Loucy (cell line): ENCODE measurements around the gene RNF26.

ENCODE experiments used
- H2AFZ ChIP-seq: fragments of 200-600 bp; sonication (generic); 2 replicates; pipeline ENCODE4 v1.6.0; 2016; ENCODE audit warnings: antibody characterized with exemption, mild to moderate bottlenecking, low read length, moderate library complexity
- H3F3A ChIP-seq: fragments of 200-600 bp; 2 replicates; pipeline ENCODE4 v1.6.0; 2016; ENCODE audit warnings: antibody characterized with exemption, low read depth, mild to moderate bottlenecking
- H3K27me3 ChIP-seq: fragments of 200-600 bp; sonication (generic); 2 replicates; pipeline ENCODE4 v1.6.1; 2014; ENCODE audit warnings: low read length, mild to moderate bottlenecking; ENCODE audit not compliant: insufficient read depth, poor library complexity, severe bottlenecking
- H3K36me3 ChIP-seq: fragments of 200-600 bp; sonication (generic); 2 replicates; pipeline ENCODE4 v1.6.1; 2016; ENCODE audit warnings: low read length; ENCODE audit not compliant: insufficient read depth
- H3K4me1 ChIP-seq: fragments of 200-600 bp; sonication (generic); 2 replicates; pipeline ENCODE4 v1.5.1; 2014; ENCODE audit warnings: low read length, mild to moderate bottlenecking; ENCODE audit not compliant: insufficient read depth, poor library complexity, severe bottlenecking
- H3K4me2 ChIP-seq: fragments of 200-600 bp; sonication (generic); 2 replicates; pipeline ENCODE4 v1.6.0; 2014; ENCODE audit warnings: antibody characterized with exemption, low read length, low read depth, mild to moderate bottlenecking; ENCODE audit not compliant: poor library complexity, severe bottlenecking
- H3K4me3 ChIP-seq: fragments of 200-600 bp; sonication (generic); 2 replicates; pipeline ENCODE4 v1.5.1; 2014; ENCODE audit warnings: low read length, mild to moderate bottlenecking, mixed read lengths; ENCODE audit not compliant: poor library complexity, severe bottlenecking
- H3K79me2 ChIP-seq: fragments of 200-600 bp; sonication (generic); 2 replicates; pipeline ENCODE4 v1.6.1; 2014; ENCODE audit warnings: low read length; ENCODE audit not compliant: insufficient read depth
- H3K9ac ChIP-seq: fragments of 200-600 bp; sonication (generic); 2 replicates; pipeline ENCODE4 v1.6.0; 2014; ENCODE audit warnings: mild to moderate bottlenecking, low read depth, low read length, moderate library complexity; ENCODE audit not compliant: poor library complexity, severe bottlenecking
- H3K9me2 ChIP-seq: fragments of 200-600 bp; sonication (generic); replicated peaks from 2 replicates; pipeline ENCODE4 v1.6.1; 2016; ENCODE audit warnings: low read depth, low read length, mixed read lengths
- H3K9me3 ChIP-seq: fragments of 200-600 bp; sonication (generic); 2 replicates; pipeline ENCODE4 v1.6.1; 2014; ENCODE audit warnings: mild to moderate bottlenecking, antibody characterized with exemption, low read length, low read depth; ENCODE audit not compliant: insufficient read depth
- H4K20me1 ChIP-seq: fragments of 200-600 bp; sonication (generic); 2 replicates; pipeline ENCODE4 v1.6.0; 2014; ENCODE audit warnings: antibody characterized with exemption, low read length, mild to moderate bottlenecking; ENCODE audit not compliant: insufficient read depth, poor library complexity, severe bottlenecking
- CTCF ChIP-seq: fragments of 200-600 bp; sonication (generic); conservative IDR thresholded peaks from 2 replicates; pipeline ENCODE4 v1.5.1; 2014; ENCODE audit warnings: mild to moderate bottlenecking, antibody characterized with exemption, low read length
- EZH2phosphoT487 ChIP-seq: fragments of 200-600 bp; IDR thresholded peaks from 2 replicates; pipeline ENCODE4 v1.6.1; 2018; ENCODE audit warnings: antibody characterized with exemption, mild to moderate bottlenecking, moderate library complexity, borderline replicate concordance

The RNF26 gene

GRCh38 chr11:119347940-119348605, 13.7 kb downstream of the RNF26 start:
- no peaks in the 10 kb centered on the region for H3K4me1 ChIP-seq
- no peaks in the 10 kb centered on the region for H3F3A ChIP-seq
- TF ChIP-seq EZH2phosphoT487 (no peak), CTCF (no peak)
- no peaks in the 10 kb centered on the region for H4K20me1 ChIP-seq
- no peak overlapping the region for H2AFZ ChIP-seq
- H3K9ac ChIP-seq: no peak overlapping the region
- H3K4me3 ChIP-seq: no peak overlapping the region
- no peak overlapping the region for H3K4me2 ChIP-seq
- no peaks in the 10 kb centered on the region for H3K79me2 ChIP-seq
- H3K9me2 ChIP-seq: no peaks in the 10 kb centered on the region
- H3K9me3 ChIP-seq: no peaks in the 10 kb centered on the region
- no peaks in the 10 kb centered on the region for H3K27me3 ChIP-seq
- H3K36me3 ChIP-seq: no peaks in the 10 kb centered on the region

- Histone ChIP-seq H2AFZ (peak overlapping the region; percentile 12; the same call in 1 of the 2 replicates), H3K9ac (no peak overlapping the region), H3K79me2 (no peaks in the 10 kb centered on the region)
Measured at GRCh38 chr11:119350302-119350701, 16.0 kb downstream of the RNF26 start.

GRCh38 chr11:119351232-119351631, 16.9 kb downstream of the RNF26 start:
- H3K27me3 ChIP-seq: no peaks in the 10 kb centered on the region

More at GRCh38 chr11:119350302-119350701, 16.0 kb downstream of the RNF26 start:
- Histone ChIP-seq H3F3A (no peaks in the 10 kb centered on the region), H3K4me2 (no peak overlapping the region), H3K4me3 (no peak overlapping the region), H3K9me3 (no peaks in the 10 kb centered on the region), H3K27me3 (no peaks in the 10 kb centered on the region), H3K36me3 (no peaks in the 10 kb centered on the region), H3K9me2 (no peaks in the 10 kb centered on the region), H4K20me1 (no peaks in the 10 kb centered on the region), H3K4me1 (no peaks in the 10 kb centered on the region)
- no peak for TF ChIP-seq CTCF
- TF ChIP-seq EZH2phosphoT487: no peak

More at GRCh38 chr11:119351232-119351631, 16.9 kb downstream of the RNF26 start:
- H3K9me2 ChIP-seq: no peaks in the 10 kb centered on the region
- no peaks in the 10 kb centered on the region for H3K4me1 ChIP-seq
- H3K9ac ChIP-seq: no peak overlapping the region
- H3K79me2 ChIP-seq: no peaks in the 10 kb centered on the region
- no peaks in the 10 kb centered on the region for H4K20me1 ChIP-seq
- no peaks in the 10 kb centered on the region for H3K36me3 ChIP-seq
- H3F3A ChIP-seq: no peaks in the 10 kb centered on the region
- H3K4me2 ChIP-seq: no peak overlapping the region
- H2AFZ ChIP-seq: no peak overlapping the region
- H3K4me3 ChIP-seq: no peak overlapping the region
- H3K9me3 ChIP-seq: no peaks in the 10 kb centered on the region
- TF ChIP-seq CTCF (no peak), EZH2phosphoT487 (no peak)
